Tibial nerve (tissue), 4 donors: Measurements from ENCODE around the gene CFAP57. TPM values are rescaled to one million over a fixed set of nuclear protein-coding genes. Genes with fewer than 3 reads are reported as not detected.
A peak's percentile ranks its signal among the peaks of the same experiment; 100 is the strongest.

ENCODE experiments used
- DNase-seq, 2 donors: peaks; one replicate each; pipeline ENCODE4 v3.0.0-alpha.2; 2019; ENCODE audit warnings: low spot score in 2 of 2
- H3K27ac ChIP-seq, 4 donors: fragments of 200-600 bp; sonication (generic) in 3 of 4; one replicate each; pipeline ENCODE4 v1.5.1; 2017 to 2019; ENCODE audit warnings: mild to moderate bottlenecking in 1 of 4
- H3K27me3 ChIP-seq, 2 donors: fragments of 200-600 bp; sonication (generic) in 1 of 2; one replicate each; pipeline versions ENCODE4 v1.5.1 to v1.6.0; 2017 to 2019
- H3K36me3 ChIP-seq, 3 donors: fragments of 200-600 bp; sonication (generic); one replicate each; pipeline ENCODE4 v1.5.1; 2018 to 2019
- H3K4me1 ChIP-seq, 4 donors: fragments of 200-600 bp; sonication (generic) in 3 of 4; one replicate each; pipeline ENCODE4 v1.5.1; 2017 to 2019
- H3K4me3 ChIP-seq, 4 donors: fragments of 200-600 bp; sonication (generic) in 3 of 4; one replicate each; pipeline ENCODE4 v1.5.1; 2017 to 2019; ENCODE audit warnings: mild to moderate bottlenecking in 1 of 4, moderate library complexity in 1 of 4
- H3K9me3 ChIP-seq, 4 donors: fragments of 200-600 bp; sonication (generic) in 3 of 4; one replicate each; pipeline ENCODE4 v1.5.1; 2017 to 2019
- EP300 ChIP-seq, 2 donors: sonication (generic); formaldehyde crosslinking; IDR thresholded peaks; one replicate each; pipeline ENCODE4 v1.6.1; 2017; ENCODE audit warnings: antibody characterized with exemption in 2 of 2, mild to moderate bottlenecking in 1 of 2
- POLR2A ChIP-seq, 2 donors: fragments of 450-650 bp; IDR thresholded peaks; one replicate each; pipeline ENCODE4 v1.6.1; 2017; ENCODE audit warnings: antibody characterized with exemption in 2 of 2, mild to moderate bottlenecking in 2 of 2, moderate library complexity in 2 of 2
- WGBS, 2 donors: methylation state at CpG; one replicate each; pipeline ENCODE4 v1.1.5; 2018; 5-methylcytosine and 5-hydroxymethylcytosine counted together
- total RNA-seq, 4 donors: library from RNA; depleted of rRNA; stranded (reverse); fragments of >200 nt; gene quantifications; one replicate each; pipeline ENCODE4 v1.1.0, GENCODE V29; 2016
- TF ChIP-seq, protein P1 (sequence below), 5 experiments: fragments of 200-600 bp in 3 of 5; fragments of 450-650 bp in 2 of 5; sonication (generic) in 3 of 5; IDR thresholded peaks; one replicate each; pipeline ENCODE4 v1.5.1; 2016 to 2019; ENCODE audit warnings: antibody characterized with exemption in 5 of 5, mild to moderate bottlenecking in 3 of 5, moderate library complexity in 2 of 5

Gene CFAP57
- total RNA-seq, 4 donors from 2014 or later = 0.21 to 0.30 (median 0.22) TPM; not detected in 1

DNA sequence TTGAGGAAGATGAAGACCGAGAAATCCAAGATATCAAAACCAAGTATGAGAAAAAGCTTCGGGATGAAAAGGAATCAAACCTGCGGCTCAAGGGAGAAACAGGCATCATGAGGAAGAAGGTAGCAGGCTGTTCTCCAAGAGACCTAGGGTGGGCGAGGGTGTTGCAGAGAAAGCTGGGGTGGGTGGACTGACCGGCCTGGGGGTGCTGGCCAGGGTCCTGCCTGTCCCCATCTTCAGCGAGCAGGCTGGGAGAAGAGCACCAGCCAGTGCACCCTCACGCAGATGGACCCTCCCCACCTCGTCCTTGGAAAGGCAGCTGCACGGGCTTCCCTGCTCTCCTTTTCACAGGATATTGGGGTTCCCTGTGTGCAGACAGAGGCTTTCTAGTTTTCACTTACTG, 50.7 kb downstream of the CFAP57 start:
- Histone ChIP-seq H3K36me3 (no peaks in the 10 kb centered on the region), H3K27me3 (no peaks in the 10 kb centered on the region), H3K4me3 (no peak overlapping the region), H3K9me3 (no peaks in the 10 kb centered on the region), H3K27ac (no peak overlapping the region), H3K4me1 (peaks cover 0 to 5% (median 2%) of the 10 kb centered on the region in 4 donors)
- TF ChIP-seq, protein P1, sequence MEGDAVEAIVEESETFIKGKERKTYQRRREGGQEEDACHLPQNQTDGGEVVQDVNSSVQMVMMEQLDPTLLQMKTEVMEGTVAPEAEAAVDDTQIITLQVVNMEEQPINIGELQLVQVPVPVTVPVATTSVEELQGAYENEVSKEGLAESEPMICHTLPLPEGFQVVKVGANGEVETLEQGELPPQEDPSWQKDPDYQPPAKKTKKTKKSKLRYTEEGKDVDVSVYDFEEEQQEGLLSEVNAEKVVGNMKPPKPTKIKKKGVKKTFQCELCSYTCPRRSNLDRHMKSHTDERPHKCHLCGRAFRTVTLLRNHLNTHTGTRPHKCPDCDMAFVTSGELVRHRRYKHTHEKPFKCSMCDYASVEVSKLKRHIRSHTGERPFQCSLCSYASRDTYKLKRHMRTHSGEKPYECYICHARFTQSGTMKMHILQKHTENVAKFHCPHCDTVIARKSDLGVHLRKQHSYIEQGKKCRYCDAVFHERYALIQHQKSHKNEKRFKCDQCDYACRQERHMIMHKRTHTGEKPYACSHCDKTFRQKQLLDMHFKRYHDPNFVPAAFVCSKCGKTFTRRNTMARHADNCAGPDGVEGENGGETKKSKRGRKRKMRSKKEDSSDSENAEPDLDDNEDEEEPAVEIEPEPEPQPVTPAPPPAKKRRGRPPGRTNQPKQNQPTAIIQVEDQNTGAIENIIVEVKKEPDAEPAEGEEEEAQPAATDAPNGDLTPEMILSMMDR (IDR thresholded peaks at IDR 0.05) = no peak
- TF ChIP-seq EP300 (IDR thresholded peaks at IDR 0.05) (no peak), POLR2A (IDR thresholded peaks at IDR 0.05) (no peak)
- WGBS, 2 donors = 70 to 73% methylated on average over 9 of the region's 9 CpGs
- no peak for DNase-seq

DNA sequence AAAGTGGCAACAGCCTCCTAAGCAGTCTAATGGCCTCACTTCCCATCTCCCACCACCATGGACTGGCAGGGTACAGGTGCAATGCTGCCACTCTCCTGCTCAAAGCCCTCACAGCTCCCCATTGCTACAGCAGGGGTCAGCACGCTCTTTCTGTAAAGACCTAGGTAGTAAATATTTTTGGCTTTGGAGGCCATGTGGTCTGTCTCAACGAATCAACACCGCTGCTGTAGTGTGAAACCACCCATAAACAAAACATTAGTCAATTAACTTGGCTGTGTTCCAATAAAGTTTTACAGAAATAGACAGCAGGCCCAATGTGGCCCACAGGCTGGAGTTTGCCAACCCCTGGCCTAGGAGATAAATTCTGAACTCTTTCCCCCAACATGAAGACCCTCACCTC, 53.0 kb downstream of the CFAP57 start:
- WGBS, 2 donors = 57 to 65% methylated on average over 3 of the region's 3 CpGs
- no peak overlapping the region for H3K4me3 ChIP-seq
- H3K36me3 ChIP-seq = no peaks in the 10 kb centered on the region
- H3K27ac ChIP-seq = no peak overlapping the region
- peaks cover 0 to 13% (median 3%) of the 10 kb centered on the region in 4 donors for H3K4me1 ChIP-seq
- H3K27me3 ChIP-seq = no peaks in the 10 kb centered on the region
- no peaks in the 10 kb centered on the region for H3K9me3 ChIP-seq
- TF ChIP-seq POLR2A (IDR thresholded peaks at IDR 0.05) = no peak
- TF ChIP-seq EP300 (IDR thresholded peaks at IDR 0.05) = no peak
- TF ChIP-seq, protein P1 (IDR thresholded peaks at IDR 0.05) = no peak
- no peak for DNase-seq

DNA sequence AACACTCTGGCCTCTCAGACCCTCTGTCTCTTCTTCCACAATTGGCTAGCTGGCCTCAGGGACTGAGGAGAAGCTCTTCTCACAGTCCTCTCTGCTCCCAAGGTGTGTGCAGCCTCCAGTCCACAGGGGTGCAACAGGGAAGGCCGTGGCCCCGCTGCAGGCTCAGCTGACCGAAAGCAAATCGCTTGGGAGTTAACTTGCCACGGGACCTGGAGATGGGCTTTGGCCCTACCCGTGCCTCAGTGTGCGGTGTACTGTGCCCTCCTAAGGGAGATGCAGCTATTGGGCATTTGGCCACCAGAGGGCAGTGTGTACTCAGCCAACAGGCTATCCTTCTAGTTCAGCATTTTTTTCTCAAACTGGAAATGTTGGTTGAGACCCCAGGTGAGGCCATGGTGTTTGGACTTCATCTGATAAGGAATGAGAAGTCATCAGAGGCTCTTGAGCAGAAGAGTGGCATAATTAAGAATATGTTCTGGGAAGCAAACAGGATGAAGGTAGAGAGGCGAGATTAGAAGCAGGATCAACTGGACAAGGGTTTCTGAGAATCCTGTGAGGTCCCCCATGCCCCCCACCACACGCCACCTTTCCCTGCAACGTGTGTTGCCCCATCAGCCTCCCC, 55.1 kb downstream of the CFAP57 start:
- peak; percentile 81 to 94 for DNase-seq
- Histone ChIP-seq H3K27ac (no peak overlapping the region), H3K4me1 (peaks cover 0 to 24% (median 0%) of the 10 kb centered on the region in 4 donors), H3K36me3 (no peaks in the 10 kb centered on the region), H3K27me3 (no peaks in the 10 kb centered on the region), H3K9me3 (no peaks in the 10 kb centered on the region), H3K4me3 (no peak overlapping the region)
- TF ChIP-seq POLR2A (IDR thresholded peaks at IDR 0.05) (no peak), EP300 (IDR thresholded peaks at IDR 0.05) (peak in 1 of 2 donors; percentile 43)
- TF ChIP-seq, protein P1 (IDR thresholded peaks at IDR 0.05) = peak; percentile 86 to 97 (median 95)
- 14 to 17% methylated on average over 10 of the region's 10 CpGs for WGBS, 2 donors

DNA sequence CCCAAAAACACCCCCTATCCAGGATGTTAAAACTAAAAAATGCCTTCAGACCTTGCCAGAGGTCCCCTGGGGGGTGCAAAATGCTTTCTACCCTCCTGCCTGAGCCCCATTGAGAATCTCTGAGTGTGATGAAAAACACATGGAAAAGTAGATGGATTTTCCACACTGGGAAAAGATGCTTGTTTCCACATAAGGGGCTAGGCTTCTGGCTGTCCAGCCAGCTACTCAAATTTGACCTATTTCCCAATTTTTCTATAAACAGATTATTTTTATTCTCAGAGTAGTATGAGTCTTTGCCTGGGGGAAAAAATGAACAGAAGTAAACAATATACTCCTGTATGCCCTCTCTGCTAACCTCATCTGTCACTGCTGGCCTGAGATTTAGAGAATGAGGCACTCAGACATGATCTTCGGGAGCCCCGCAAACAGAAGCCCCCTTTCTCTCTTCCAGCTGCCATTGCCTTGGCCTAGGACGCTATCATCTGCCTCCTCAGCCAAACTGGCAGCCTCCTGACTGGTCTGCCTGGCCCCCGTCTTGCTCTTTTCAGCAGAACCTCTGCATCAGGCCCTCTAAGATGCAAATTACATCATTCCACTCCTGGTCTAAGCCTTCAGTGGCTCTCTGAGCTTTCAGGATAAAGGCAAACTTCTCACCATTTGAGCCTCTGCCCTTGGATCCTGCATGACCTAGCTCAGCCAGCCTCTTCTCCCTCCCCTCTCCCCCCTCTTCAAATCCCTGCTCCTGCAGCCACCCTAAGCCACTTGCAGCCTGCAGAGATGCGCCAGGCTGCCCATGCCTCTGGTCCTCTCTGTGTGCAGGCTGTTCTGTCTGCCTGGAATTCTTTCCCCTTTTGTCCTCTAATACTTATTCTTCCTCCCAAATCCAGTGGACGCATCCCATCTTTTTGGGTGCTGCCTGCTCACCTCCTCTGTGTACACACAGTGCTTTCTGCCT, 58.0 kb downstream of the CFAP57 start:
- Histone ChIP-seq H3K9me3 (no peaks in the 10 kb centered on the region), H3K27ac (peak overlapping the region in 2 of 4 donors; percentile 16 to 74), H3K27me3 (no peaks in the 10 kb centered on the region), H3K4me3 (no peak overlapping the region), H3K36me3 (no peaks in the 10 kb centered on the region), H3K4me1 (peaks cover 0 to 29% (median 0%) of the 10 kb centered on the region in 4 donors)
- TF ChIP-seq POLR2A (IDR thresholded peaks at IDR 0.05) (no peak), EP300 (IDR thresholded peaks at IDR 0.05) (no peak)
- TF ChIP-seq, protein P1 (IDR thresholded peaks at IDR 0.05) = no peak
- DNase-seq = no peak
- WGBS, 2 donors = 56 to 59% methylated on average over 6 of the region's 6 CpGs

DNA sequence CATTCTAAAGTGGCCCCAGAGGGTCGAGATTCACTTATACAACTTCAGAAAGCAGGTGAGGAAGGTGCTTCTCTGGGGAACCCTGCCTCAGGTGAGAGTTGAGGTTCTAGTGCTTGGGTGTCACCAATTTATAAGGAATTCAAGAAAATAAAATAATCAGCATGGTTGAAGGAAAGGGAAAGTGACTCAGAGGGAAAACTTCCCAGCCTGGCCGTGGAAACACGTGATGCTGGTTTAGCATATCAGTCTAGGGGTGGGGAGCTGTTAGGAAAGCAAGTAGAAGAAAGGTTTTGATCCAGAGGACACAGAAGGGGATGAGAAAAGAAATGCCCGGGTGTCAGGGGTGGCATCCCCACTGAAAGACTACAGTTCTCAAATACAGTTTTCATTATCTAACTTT, 59.9 kb downstream of the CFAP57 start:
- H3K4me3 ChIP-seq = no peak overlapping the region
- H3K9me3 ChIP-seq = no peaks in the 10 kb centered on the region
- DNase-seq = no peak
- H3K36me3 ChIP-seq = no peaks in the 10 kb centered on the region
- peaks cover 0 to 27% (median 0%) of the 10 kb centered on the region in 4 donors for H3K4me1 ChIP-seq
- H3K27me3 ChIP-seq = no peaks in the 10 kb centered on the region
- TF ChIP-seq EP300 (IDR thresholded peaks at IDR 0.05) (no peak), POLR2A (IDR thresholded peaks at IDR 0.05) (no peak)
- TF ChIP-seq, protein P1 (IDR thresholded peaks at IDR 0.05) = no peak
- peak overlapping the region in 2 of 4 donors; percentile 54 to 57 for H3K27ac ChIP-seq
- WGBS, 2 donors = 41 to 47% methylated on average over 4 of the region's 4 CpGs
